Parathyroid adenoma (tissue), 2 donors: ENCODE data around the gene VPS26C.

Experiments used
- H2AFZ ChIP-seq: fragments of 300-600 bp; sonication (generic); one replicate; pipeline ENCODE4 v1.7.0; 2017; ENCODE audit warnings: antibody characterized with exemption, mild to moderate bottlenecking
- H3K27ac ChIP-seq: fragments of 300-600 bp; sonication (generic); one replicate; pipeline ENCODE4 v1.7.0; 2017
- H3K27me3 ChIP-seq: fragments of 300-600 bp; sonication (generic); one replicate; pipeline ENCODE4 v1.7.0; 2017; ENCODE audit warnings: low read length; ENCODE audit not compliant: control insufficient read depth, insufficient read depth
- H3K36me3 ChIP-seq: fragments of 300-600 bp; sonication (generic); one replicate; pipeline ENCODE4 v1.7.0; 2017; ENCODE audit warnings: low read length; ENCODE audit not compliant: control insufficient read depth, insufficient read depth
- H3K4me1 ChIP-seq: fragments of 300-600 bp; sonication (generic); one replicate; pipeline ENCODE4 v1.7.0; 2017; ENCODE audit warnings: control low read depth
- H3K4me2 ChIP-seq: fragments of 300-600 bp; sonication (generic); one replicate; pipeline ENCODE4 v1.7.0; 2017; ENCODE audit warnings: low read length
- H3K4me3 ChIP-seq: fragments of 300-600 bp; sonication (generic); one replicate; pipeline ENCODE4 v1.7.0; 2017; ENCODE audit warnings: low read depth, low read length
- H3K79me2 ChIP-seq: fragments of 300-600 bp; sonication (generic); one replicate; pipeline ENCODE4 v1.7.0; 2017; ENCODE audit warnings: control low read depth
- H3K9ac ChIP-seq: fragments of 300-600 bp; sonication (generic); one replicate; pipeline ENCODE4 v1.7.0; 2017; ENCODE audit warnings: mild to moderate bottlenecking
- H3K9me3 ChIP-seq: fragments of 300-600 bp; sonication (generic); one replicate; pipeline ENCODE4 v1.7.0; 2017; ENCODE audit warnings: low read length; ENCODE audit not compliant: control insufficient read depth
- CTCF ChIP-seq: fragments of 300-600 bp; sonication (generic); IDR thresholded peaks from one replicate; pipeline ENCODE4 v1.7.0; 2017; ENCODE audit warnings: antibody characterized with exemption, mild to moderate bottlenecking
- donor health status: primary hyperparathyroidism.

VPS26C gene

GRCh38 chr21:37176716-37177115 is 90.4 kb downstream of the VPS26C start:
- Histone ChIP-seq H3K27ac (no peak overlapping the region), H3K9me3 (no peaks in the 10 kb centered on the region), H3K27me3 (no peaks in the 10 kb centered on the region), H3K9ac (no peak overlapping the region), H3K79me2 (no peaks in the 10 kb centered on the region), H3K36me3 (no peaks in the 10 kb centered on the region), H2AFZ (no peak overlapping the region), H3K4me3 (no peak overlapping the region), H3K4me2 (no peak overlapping the region), H3K4me1 (no peaks in the 10 kb centered on the region)
- TF ChIP-seq CTCF, result no peak
